Transverse colon (tissue), 4 donors: ENCODE results near the gene CHN1.

Experiments used
- EP300 ChIP-seq: sonication (generic); formaldehyde crosslinking; IDR thresholded peaks from one replicate; pipeline ENCODE4 v1.6.1; 2017; ENCODE audit warnings: antibody characterized with exemption, low read depth
- POLR2A ChIP-seq: fragments of 450-650 bp; IDR thresholded peaks from one replicate; pipeline ENCODE4 v1.6.1; 2016; ENCODE audit warnings: antibody characterized with exemption, mild to moderate bottlenecking, moderate library complexity
- POLR2AphosphoS5 ChIP-seq, 3 donors: sonication (generic); formaldehyde crosslinking; IDR thresholded peaks; one replicate each; pipeline ENCODE4 v1.6.1; 2016; ENCODE audit warnings: antibody characterized with exemption in 3 of 3
- TF ChIP-seq, protein P1 (sequence below), 5 experiments: fragments of 200-600 bp in 3 of 5; fragments of 450-650 bp in 2 of 5; sonication (generic) in 3 of 5; IDR thresholded peaks; 1 replicate in 2 of 5; 2 replicates in 3 of 5; pipeline ENCODE4 v1.5.1; 2016 to 2017; ENCODE audit warnings: antibody characterized with exemption in 5 of 5, inconsistent platforms in 3 of 5, mild to moderate bottlenecking in 2 of 5, moderate library complexity in 1 of 5

DNA sequence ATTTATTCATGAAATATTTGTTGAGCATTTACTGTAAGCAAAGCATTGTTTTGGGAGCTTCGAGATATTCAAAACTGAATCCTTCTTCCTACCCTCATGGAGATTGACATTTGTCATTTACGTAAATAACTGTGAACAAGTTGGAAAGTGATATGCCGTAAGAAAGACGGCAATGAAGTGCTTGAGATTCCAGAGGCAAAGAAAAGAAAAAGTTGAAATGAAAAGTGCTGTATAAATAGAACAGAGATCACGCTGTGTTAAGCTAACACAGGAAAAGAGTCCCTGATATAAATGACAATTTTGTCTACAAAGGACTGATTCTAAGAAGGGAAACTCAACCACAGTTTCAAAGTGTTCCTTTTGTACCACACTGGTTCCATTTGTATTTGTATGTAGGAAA lies 242.7 kb downstream of the CHN1 start:
- TF ChIP-seq, protein P1, sequence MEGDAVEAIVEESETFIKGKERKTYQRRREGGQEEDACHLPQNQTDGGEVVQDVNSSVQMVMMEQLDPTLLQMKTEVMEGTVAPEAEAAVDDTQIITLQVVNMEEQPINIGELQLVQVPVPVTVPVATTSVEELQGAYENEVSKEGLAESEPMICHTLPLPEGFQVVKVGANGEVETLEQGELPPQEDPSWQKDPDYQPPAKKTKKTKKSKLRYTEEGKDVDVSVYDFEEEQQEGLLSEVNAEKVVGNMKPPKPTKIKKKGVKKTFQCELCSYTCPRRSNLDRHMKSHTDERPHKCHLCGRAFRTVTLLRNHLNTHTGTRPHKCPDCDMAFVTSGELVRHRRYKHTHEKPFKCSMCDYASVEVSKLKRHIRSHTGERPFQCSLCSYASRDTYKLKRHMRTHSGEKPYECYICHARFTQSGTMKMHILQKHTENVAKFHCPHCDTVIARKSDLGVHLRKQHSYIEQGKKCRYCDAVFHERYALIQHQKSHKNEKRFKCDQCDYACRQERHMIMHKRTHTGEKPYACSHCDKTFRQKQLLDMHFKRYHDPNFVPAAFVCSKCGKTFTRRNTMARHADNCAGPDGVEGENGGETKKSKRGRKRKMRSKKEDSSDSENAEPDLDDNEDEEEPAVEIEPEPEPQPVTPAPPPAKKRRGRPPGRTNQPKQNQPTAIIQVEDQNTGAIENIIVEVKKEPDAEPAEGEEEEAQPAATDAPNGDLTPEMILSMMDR (IDR thresholded peaks at IDR 0.05) = no peak
- no peak for TF ChIP-seq POLR2A
- no peak for TF ChIP-seq POLR2AphosphoS5 (IDR thresholded peaks at IDR 0.05)
- no peak for TF ChIP-seq EP300
